ENCODE data around the gene GRHL1. TPM values are rescaled to one million over a fixed set of nuclear protein-coding genes. Genes with fewer than 3 reads are reported as not detected.

The GRHL1 gene
- total RNA-seq, 4 donors from 2014 or later = 1.3 to 6.6 (median 1.5) TPM; not detected in 1

DNA sequence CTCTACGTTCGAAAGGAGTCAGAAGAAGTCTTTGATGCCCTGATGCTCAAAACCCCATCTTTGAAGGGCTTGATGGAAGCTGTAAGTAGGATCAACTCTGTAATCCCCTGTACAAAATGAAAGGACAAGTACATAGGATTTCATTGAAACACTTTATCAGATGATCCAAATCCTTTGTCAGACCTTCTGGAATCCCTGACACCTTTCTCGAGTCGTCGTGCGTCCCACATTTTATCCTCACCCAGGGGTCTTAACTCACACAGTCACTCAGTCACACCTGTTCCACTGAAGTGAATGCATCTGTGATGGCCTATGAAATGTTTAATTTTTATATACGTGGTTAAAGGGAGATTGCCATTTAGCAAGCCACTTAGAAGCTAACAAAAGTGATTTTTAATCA is 44.8 kb downstream of the GRHL1 start:
- TF ChIP-seq, protein P1, sequence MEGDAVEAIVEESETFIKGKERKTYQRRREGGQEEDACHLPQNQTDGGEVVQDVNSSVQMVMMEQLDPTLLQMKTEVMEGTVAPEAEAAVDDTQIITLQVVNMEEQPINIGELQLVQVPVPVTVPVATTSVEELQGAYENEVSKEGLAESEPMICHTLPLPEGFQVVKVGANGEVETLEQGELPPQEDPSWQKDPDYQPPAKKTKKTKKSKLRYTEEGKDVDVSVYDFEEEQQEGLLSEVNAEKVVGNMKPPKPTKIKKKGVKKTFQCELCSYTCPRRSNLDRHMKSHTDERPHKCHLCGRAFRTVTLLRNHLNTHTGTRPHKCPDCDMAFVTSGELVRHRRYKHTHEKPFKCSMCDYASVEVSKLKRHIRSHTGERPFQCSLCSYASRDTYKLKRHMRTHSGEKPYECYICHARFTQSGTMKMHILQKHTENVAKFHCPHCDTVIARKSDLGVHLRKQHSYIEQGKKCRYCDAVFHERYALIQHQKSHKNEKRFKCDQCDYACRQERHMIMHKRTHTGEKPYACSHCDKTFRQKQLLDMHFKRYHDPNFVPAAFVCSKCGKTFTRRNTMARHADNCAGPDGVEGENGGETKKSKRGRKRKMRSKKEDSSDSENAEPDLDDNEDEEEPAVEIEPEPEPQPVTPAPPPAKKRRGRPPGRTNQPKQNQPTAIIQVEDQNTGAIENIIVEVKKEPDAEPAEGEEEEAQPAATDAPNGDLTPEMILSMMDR (IDR thresholded peaks at IDR 0.05) = no peak
- no peak for TF ChIP-seq POLR2A (IDR thresholded peaks at IDR 0.05)
- Histone ChIP-seq H3K4me3 (no peak overlapping the region), H3K27me3 (no peaks in the 10 kb centered on the region), H3K36me3 (no peaks in the 10 kb centered on the region), H3K27ac (no peak overlapping the region), H3K4me1 (no peaks in the 10 kb centered on the region), H3K9me3 (no peaks in the 10 kb centered on the region)
- no peak for DNase-seq

DNA sequence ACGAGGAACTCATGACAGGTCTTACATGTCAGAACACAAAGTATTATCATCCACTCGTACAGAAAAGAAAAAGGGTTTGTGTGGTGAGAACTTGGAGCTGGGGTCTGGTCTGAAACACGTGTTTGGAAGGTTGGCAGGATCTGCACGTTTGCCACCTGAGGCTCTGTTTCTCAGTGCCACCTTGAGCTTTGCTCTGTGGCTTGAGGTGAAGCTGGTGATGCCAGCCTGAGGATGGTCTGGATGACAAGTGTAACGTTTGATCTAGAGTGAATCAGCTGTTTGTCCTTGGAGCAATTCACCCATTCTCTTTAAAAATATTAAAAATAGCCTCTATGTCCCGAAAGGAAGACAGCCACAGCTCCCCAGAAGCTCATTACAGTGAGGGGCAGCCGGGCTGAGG is 46.4 kb downstream of the GRHL1 start:
- Histone ChIP-seq H3K9me3 (no peaks in the 10 kb centered on the region), H3K4me3 (no peak overlapping the region), H3K27ac (no peak overlapping the region), H3K27me3 (no peaks in the 10 kb centered on the region), H3K36me3 (no peaks in the 10 kb centered on the region), H3K4me1 (no peaks in the 10 kb centered on the region)
- no peak for TF ChIP-seq POLR2A (IDR thresholded peaks at IDR 0.05)
- TF ChIP-seq, protein P1 (IDR thresholded peaks at IDR 0.05) = no peak
- peak in 1 of 3 donors; percentile 8 for DNase-seq

DNA sequence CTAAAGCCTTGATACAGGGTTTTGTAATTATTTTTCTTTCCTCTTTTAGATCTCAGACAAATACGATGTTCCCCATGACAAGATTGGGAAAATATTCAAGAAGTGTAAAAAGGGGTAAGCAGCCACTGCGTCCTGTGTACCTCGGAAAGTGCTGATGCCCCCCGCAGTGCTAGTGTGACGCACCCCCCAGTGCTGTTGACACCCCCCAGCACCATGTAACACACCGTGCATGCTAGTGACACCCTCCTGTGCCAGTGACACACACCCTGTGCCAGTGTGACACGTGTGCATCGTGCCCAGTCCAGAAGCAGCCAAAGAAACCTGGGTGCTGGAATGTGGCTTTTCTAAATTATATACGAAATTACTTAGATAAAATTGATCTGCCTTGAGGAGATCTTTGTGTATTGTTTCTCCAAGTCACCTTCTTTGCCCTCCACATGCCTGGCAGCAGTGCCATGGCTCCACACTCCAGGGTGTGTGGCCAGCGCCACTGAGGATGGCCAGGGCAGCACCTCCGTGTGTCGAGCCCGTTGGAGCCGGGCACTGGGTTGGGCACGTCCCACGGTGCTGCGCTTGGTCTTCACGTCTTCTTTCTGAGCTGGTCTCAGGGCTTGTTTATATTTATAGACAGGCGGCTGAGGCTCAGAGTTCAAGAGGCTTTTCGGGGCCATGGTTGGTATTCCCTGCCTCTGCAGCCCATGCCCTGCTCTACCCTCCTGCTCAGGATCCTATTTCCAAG is 47.6 kb downstream of the GRHL1 start:
- DNase-seq = peak in 1 of 3 donors; percentile 35
- no peaks in the 10 kb centered on the region for H3K36me3 ChIP-seq

DNA sequence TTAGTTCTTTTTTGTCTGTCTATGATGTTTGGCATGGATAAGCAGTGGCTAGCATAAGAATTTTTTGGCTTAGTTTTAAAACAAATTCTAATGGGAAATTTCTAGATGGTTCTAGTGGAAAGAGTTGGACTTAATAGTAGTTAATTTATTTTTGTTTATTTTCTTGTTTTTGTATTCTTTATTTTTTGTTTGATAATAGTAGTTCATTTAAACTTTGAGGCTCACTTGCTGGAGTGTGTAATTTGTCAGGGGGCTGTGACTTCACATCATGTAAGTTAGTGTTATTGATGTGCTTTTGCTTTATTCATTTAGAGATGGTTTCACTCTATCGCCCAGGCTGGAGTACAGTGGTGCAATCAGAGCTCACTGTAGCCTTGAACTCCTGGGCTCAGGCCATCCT is 48.2 kb downstream of the GRHL1 start:
- H3K27me3 ChIP-seq = no peaks in the 10 kb centered on the region
- DNase-seq = no peak
- no peaks in the 10 kb centered on the region for H3K36me3 ChIP-seq
- no peaks in the 10 kb centered on the region for H3K9me3 ChIP-seq
- no peak overlapping the region for H3K27ac ChIP-seq
- no peaks in the 10 kb centered on the region for H3K4me1 ChIP-seq
- H3K4me3 ChIP-seq = no peak overlapping the region
- TF ChIP-seq, protein P1 (IDR thresholded peaks at IDR 0.05) = no peak
- no peak for TF ChIP-seq POLR2A (IDR thresholded peaks at IDR 0.05)

More for the DNA sequence above, 47.6 kb downstream of the GRHL1 start:
- no peaks in the 10 kb centered on the region for H3K27me3 ChIP-seq
- H3K4me3 ChIP-seq = no peak overlapping the region
- no peaks in the 10 kb centered on the region for H3K4me1 ChIP-seq
- no peak overlapping the region for H3K27ac ChIP-seq
- TF ChIP-seq, protein P1 (IDR thresholded peaks at IDR 0.05) = no peak
- no peak for TF ChIP-seq POLR2A (IDR thresholded peaks at IDR 0.05)
- H3K9me3 ChIP-seq = no peaks in the 10 kb centered on the region

DNA sequence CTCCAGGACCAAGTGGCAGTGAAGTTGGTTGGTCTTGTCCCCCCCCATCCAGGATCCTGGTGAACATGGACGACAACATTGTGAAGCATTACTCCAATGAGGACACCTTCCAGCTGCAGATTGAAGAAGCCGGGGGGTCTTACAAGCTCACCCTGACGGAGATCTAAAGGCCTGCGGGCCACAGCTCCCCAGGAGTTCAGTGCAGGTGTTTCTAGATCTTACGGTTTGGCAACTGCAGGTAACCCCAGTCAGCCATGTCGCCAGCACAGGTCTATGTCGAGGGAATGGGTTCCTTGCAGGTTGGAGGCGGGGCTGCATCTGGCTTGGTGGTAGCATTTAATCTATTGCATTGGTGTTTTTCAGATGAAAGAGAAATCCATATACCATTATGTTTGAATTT is 49.0 kb downstream of the GRHL1 start:
- Histone ChIP-seq H3K27me3 (no peaks in the 10 kb centered on the region), H3K27ac (no peak overlapping the region), H3K4me3 (no peak overlapping the region), H3K4me1 (no peaks in the 10 kb centered on the region), H3K36me3 (no peaks in the 10 kb centered on the region), H3K9me3 (no peaks in the 10 kb centered on the region)
- peak in 2 of 3 donors; percentile 36 to 39 for DNase-seq
- no peak for TF ChIP-seq POLR2A (IDR thresholded peaks at IDR 0.05)
- TF ChIP-seq, protein P1 (IDR thresholded peaks at IDR 0.05) = no peak
